Germinal center (tissue), 1 donor: ENCODE measurements around the gene TEX44.
"Not testable (repeated sequence)": the region's sequence is repeated elsewhere in the genome, so short reads cannot be mapped to it uniquely, and the experiment has no call there.

Experiments
- DNase-seq: peaks from one replicate; pipeline ENCODE4 v3.0.0; 2012; ENCODE audit warnings: mixed read lengths, low spot score

The TEX44 gene

DNA sequence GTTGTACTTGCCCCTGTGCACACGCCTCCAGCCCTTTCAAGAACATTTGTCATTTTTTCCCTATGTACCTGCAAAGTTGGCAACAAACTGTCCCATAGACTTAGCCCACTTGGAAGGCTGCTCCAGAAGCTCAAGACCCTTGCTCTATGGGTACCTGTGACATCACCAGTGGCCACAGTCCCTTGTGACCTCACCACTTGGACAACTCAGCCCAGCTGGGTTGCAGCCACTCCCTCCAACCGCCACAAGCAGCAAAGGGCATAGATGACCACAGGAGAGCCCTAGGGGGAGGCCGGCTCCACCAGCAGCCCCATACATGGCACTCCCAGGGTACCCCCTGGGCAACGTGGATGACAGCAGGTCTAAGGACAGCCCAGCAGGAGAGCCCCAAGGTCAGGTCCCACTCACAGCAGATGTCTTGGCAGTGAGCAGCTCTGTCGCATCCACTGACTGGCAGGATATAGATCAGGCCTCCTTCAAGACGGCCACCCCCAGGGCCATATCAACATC lies at the start of gene TEX44:
Gene TEX44, plus strand, starts transcription at position 229 of the 510 bp plus-strand sequence. Its CDS starts 88 bp downstream, at position 317.
- DNase-seq: no peak

DNA sequence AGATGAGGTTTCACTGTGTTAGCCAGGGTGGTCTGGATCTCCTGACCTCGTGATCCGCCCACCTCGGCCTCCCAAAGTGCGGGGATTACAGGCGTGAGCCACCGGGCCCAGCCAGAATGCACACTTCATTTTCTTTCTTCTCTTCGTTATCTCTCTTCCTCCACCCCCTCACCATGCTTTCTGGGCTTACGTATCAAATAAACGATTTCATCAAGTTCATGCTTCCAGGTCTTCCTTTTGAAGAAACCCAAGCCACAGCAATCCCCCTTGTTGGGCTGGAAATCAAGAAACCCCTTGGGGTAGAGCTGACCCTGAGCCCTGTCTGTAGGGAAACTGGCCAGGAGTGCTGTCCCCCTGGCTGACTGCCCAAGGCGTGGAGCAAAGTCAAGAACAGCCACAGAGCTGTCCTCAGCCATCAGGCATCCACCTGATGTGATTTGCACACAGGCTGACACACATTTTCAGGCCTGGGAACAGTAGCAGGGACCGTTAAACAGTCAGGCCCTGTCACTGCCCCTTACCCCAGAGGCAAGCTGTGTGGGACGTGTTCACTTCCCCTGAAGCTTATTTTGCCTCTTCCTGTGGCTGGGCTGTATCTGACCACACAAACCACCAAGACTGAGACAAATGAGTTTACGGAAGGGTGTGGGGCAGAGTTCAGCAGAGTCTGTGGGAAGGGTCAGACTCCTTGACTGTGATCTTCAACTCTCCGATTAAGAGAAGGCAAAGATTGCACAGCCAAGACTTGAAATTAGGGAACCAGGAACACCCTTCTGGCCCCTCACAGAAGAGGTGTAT lies 47.4 kb upstream of the TEX44 start:
- DNase-seq: peak; percentile 23

DNA sequence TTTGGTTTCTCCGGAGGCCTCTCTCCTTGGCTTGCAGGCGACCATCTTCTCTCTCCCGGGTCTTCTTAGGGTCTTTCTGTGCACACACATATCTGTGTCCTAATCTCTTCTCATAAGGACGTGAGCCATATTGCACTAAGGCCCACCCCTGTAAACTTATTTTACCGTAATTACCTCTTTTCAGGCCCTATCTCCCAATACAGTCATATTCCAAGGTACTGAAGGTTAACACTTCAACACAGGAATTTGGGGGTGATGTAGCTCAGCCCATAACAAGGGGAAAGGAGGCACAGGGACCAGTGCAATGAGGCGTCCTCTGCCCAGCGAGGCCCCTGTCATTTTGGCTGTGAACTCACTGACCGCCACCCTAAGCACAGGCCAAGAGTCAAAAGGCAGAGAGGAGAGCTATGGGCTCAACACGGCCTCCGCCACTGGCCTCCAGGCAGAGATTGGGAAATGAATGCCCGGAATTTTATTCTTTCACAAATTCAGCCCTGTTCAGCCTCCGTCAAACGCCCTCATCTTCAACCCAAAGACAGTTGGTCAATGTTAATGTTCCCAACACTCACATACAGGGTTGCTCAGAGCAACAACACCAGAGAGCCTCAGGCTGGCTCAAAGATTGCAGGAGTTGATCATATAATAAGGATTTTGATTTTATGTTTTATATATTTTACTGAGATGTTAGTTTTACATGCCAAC lies 46.5 kb upstream of the TEX44 start:
- no peak for DNase-seq

DNA sequence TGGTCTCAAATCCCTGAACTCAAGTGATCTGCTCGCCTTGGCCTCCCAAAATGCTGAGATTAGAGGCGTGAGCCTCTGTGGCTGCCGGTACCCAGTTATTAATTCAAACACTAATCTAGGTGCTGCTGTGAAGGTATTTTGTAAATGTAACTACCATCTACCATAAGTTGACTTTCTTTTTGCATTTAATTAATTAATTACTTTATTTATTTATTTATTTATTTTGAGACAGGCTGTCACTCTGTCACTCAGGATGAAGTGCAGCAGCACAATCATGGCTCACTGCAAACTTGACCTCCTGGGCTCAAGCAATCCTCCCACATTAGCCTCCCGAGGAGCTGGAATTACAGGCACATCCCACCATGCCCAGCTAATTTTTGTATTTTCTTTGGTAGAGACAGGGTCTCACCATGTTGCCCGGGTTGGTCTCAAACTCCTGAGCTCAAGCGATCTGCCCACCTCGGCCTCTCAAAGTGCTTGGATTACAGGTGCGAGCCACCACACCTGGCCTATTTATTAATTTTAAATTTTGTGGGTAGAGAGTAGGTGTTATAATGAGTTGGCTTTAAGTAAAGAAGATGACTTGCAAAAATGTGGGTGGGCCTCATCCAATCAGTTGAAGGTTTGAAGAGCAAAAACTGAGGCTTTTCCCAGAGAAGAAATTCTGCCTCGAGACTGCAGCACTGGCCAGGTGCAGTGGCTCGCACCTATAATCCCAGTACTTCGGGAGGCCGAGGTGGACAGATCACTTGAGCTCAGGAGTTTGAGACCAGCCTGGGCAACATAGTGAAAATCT lies 45.2 kb upstream of the TEX44 start:
- no peak for DNase-seq

DNA sequence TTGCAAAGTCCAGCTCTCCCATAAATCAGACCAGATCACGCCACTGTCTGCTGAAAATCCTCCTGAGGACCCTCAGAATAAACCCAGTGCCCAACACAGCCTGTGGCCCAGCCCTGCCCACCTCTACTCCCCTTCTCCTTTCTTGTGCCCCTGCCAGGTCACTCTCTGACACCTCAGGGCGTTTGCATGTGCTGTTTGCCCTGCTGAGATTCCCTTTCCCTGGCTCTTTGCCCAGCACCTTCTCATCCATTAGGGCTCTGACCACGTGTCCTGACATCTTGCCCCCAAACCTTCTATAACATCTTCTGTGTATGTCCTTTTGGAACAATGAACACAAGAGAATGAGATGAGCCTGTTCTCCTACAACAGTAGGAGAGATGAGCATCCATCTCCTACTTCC lies 43.9 kb upstream of the TEX44 start:
- DNase-seq: no peak

DNA sequence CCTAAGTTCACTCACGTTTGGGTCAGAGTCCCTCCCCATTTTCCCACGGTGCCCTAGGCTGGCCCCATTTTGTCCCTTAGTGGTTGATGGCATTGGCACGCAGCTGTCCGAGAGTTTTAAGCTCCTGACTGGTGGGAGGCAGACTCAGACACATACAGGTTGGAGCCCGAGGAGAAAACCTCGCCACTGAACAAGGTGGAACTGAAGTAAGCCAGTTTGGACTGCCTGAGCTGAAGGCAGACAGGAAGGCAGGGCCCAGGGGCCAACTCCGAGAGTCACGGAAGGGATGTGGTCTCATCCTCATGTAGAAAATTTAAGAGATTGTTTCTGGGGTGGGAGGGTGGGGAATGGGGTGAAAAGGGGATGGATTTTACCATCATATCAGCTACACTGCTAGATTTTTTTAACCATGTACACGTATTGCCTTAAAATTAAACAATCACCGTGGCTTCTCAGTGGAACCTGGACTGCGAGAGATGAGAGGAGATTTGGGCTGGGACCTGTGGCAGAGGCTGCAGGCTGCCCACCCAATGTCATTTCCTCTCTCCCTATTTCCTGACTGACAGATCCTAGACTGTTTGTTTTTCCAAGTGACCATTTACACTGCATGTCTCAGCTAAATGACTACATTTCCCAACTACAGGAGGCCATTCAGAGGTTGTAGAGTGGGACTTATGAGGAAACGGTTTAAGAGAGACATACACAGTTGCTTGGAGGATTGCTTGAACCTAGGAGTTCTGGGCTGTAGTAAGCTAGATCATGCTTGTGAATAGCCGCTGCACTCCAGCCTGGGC lies 43.0 kb upstream of the TEX44 start:
- DNase-seq: no peak

DNA sequence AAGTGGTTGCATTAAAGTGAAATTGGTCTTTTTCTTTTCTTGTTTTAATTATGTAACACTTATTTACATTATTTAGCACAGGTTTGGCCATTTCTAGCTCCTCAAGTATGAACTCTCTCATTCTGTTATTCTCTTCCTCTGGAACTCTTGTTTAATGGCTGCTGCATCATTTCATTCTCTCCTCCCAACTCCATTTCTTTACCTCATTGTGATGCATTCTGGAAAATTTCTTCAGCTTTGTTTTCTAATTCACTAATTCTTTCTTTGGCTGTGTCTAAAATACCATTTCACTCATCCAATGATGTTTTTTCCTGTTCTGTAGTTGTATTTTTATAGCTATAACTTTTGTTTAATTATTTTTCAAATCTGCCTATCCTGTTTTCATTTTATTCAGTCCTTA lies 39.9 kb upstream of the TEX44 start:
- no peak for DNase-seq

DNA sequence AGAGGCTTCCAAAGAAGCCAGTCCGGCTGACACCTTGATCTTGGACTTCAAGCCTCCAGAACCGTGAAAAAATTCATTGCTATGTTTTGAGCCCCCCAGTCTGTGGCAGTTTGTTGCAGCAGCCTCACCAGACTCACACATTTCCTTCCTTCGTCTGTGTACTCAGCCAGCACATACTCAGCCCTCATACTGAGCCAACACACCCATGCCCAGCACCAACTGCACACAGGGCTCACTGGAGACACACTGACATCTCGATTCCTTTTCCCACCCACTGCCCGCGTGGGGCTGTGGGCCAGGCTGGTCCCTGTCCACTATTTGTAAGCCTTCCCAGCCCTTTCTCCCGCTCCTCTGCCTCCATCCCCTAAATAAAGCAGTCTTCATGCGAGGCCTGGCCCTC lies 38.3 kb upstream of the TEX44 start:
- no peak for DNase-seq

DNA sequence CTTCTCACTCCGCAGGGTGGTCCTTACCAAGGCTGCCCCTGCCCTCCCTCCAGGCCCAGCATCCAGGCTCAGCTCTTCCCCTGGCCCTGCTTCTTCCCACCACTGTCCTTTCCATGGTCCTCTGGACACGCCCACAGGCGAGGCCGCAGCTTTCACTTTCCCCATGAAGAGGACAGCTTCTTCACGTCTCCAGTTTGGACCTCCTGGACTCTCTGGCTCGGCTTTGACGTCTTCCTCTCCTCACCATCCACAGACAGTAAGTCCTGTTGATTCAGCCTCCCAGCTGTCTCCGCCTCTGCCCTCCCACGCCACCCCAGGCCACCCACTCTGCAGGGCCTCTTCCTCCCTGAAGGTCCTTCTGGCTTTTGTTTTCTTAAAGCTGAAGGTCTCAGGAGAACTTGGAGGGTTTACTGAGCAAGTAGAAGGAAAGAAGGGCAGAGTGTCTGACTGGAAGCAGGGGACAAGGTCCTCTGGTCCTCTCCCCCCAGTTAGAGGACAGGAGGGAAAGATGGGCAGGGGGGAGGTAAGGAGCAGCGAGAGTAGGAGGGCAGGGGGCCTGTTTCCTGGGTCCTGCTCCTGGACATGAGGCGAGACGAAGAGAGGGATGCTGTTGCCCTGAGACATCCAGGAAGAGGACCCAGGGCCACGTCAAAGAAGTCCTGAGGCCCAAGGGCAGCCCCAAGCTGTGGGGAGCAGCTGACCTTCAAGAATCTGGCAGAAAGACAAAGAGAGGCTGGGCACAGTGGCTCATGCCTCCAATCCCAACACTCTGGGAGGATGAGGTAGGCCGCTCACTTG lies 37.7 kb upstream of the TEX44 start:
- no peak for DNase-seq

DNA sequence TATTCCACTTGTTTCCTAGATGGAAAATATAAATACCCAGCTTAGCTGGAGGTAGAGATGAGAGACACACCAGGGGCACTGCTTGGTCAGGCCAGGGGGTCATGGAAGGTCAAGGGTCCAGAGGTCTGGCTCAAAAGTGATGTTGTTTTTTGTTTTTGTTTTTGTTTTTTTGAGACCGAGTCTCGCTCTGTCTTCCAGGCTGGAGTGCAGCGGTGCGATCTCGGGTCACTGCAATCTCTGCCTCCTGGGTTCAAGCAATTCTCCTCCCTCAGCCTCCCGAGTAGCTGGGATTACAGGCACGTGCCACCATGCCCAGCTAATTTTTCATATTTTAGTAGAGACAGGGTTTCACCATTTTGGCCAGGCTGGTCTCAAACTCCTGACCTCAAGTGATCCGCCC lies 36.2 kb upstream of the TEX44 start:
- not testable (repeated sequence) for DNase-seq

DNA sequence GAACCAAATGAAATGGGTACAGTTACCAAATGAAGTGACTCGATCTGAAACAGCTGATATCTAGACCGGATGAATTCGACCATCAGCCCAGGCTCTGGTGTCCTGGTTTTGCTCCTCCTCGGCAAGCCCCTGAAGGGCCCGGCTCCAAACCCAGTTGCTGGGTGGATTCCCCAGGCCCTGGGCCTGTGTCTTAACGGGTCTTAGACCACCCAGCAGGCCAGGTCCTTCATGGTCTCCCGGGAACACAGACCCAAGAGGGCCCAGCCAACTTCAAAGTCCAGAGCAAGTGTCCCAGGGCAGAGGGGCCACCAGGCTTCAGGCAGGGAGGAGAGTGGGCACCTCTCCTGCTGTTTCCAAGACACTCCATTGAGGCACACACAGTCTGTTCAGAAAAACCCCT lies 35.7 kb upstream of the TEX44 start:
- DNase-seq: no peak

DNA sequence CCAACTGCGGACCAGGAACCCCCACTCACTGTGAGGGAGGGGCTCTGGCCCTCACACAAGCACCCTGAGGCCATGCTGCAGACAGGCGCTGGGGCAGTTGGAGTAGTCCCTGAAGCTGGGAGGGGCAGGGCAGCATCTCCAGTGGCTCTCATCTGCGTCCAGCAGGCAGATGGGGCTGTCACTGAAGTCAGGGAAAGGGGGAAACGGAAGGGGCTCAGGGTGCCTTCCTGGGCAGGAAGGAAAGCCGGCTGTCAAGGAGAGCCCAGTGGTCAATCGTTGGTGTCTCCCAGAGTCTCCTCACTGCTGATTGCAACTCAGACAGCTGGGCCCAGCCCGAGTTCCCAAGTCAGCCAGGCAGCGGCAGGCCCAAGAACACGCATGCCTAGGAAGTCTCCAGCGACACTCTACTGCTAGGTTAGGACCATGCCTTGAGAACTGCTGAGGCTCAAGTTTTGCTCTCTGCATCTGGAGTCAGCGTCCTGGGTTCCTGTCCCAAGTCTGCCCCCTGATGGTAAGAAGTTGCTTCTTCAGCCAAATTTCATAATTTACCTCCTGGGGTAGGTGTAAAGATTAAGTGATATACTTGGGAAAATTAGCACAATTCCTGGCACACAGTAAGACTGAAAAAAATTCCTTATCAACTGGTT lies 35.0 kb upstream of the TEX44 start:
- peak; percentile 81 for DNase-seq

DNA sequence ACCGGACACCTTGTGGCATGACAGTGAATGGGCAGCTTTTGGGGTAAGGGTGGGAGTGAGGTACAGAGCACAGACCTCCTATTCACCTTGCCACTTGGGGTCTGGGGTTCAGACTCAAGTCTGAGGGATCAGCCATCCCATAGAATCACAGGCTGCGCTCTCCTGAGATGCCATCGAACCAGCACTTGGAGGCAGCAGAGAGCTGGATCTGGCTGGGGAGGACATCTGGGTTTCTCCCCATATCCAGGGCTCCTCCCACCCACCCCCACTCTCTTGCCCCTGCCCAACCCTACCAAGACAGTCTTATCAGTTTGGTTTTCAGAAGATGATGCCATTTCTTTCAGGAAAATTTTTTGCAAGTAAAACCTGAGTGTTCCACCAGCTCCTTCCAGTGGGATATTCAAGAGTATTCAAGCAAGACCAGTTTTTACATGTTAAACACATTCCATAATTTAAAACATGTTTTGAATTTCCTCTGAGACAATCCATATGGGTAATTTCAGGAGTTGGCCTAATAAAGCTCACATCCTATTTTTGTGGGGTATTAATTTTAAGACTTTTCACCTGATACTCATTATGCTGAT lies 29.2 kb upstream of the TEX44 start:
- DNase-seq: peak; percentile 38

DNA sequence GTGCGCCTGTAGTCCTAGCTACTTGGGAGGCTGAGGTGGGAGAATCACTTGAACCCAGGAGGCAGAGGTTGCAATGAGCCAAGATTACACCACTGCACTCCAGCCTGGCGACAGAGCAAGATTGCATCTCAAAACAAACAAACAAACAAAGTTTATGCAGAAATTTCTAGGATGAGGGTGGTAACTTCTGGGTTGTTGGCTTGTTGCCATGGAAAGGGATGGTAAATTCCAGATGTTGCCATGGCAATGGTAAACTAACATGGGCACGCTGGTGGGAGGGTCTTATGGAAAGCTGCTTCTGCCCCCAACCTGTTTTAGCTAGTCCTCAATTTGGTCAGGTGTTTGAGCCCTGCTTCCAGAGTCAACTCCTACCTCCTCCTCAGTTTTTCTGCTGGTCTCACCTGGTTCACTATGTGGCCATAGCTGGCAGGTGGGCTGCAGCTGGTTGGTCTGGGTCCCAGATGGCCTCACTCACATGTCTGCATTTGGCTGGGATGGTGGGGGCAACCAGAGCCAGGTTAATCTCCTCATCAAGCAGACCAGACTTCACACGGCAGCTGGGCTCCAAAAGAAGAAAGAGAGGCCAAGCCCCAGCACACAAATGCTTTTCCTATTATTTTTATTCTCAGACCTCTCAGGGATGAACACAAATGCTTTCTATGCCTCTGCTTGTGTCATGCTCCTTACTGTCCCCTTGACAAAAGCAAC lies 26.6 kb upstream of the TEX44 start:
- DNase-seq: no peak

DNA sequence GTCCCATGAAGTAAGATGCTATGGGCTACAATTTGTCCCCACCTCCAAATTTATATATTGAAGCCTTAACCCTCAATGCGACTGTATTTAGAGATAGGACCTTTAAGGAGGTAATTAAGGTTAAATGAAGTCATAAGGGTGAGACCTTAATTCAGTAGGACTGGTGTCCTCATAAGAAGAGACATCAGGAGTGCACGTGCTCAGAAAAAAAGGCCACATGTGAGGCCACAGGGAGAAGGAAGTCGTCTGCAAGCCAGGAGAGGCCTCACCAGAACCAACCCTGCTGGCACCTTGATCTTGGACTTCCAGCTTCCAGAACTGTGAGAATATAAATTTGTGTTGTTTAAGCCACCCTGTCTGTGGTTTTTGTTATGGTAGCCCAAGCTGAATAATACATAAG lies 25.5 kb upstream of the TEX44 start:
- no peak for DNase-seq

DNA sequence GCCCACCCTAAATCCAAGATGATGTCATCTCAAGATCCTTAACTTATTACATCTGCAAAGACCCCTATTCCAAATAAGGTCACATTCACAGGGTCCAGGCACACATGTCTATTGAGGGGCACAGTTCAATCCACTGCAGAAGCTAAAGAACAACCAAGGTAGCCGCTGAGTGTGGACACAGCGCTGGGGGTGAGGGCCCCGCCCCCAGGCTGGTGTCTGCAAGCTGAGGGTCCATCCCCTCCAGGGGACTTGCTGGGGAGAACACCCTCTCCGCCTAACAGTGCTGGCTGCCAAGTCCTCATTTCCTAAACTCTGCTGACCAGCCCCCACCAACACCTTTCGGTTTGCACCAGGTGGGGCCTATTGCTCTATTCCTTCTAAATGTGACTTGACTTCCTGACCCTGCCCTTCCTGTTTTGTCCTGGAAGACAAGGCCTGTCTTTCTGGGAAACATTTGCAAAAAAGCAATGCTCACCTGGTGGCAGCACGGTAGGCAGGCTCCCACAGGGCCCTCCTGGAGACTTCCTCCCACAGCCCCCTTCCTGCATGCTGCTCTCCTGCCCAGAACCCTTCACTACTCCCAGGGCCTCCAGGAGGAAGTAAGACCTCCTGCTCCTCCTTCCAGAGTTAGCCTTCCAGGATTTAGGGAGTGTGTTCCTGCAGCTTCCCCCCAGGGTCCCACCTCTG lies 24.4 kb upstream of the TEX44 start:
- DNase-seq: no peak

DNA sequence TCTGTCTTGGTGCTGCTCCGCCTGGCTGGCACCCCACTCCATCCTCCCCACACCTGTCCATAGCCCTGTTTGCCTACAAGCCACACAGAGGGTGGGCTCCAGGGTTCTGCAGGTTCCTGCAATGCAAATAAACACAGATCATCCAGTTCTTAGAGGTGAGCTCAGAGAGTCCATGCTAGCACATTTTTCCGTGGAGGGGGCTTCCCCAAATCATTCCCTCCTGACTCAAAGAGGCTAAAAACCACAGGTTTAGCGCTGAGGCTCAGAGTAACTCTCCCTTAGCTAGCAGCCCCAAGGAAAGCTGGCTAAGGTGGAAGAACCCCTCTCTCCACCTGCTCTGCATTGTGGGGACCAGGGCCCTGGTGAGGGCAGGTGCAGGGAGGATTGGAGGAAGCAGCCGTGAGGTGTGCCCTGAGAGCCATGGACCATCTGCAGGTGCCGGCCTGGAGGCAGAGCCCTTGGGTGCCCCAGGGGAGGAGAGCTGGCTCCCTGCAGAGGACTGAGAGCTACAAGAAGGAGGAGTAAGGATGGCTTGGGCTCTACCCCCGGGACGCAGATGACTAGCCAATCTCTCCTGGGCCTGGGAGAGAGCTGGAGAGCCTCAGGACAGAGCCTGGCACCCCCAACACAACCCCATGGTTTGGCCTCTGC lies 23.8 kb upstream of the TEX44 start:
- no peak for DNase-seq

DNA sequence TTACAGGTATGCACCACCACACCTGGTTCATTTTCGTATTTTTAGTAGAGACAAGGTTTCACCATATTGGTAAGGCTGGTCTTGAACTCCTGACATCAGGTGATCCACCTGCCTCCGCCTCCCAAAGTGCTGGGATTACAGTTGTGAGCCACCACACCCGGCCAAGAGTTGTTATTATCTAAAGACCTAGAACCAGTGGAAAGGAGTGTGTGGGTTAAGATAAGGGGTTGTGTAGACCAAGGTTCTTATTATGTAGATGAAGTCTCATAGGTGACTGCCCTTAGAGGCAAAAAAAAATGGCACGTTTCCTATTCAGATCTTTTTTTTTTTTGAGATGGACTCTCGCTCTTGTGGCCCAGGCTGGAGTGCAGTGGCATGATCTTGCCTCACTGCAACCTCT lies 21.7 kb upstream of the TEX44 start:
- not testable (repeated sequence) for DNase-seq
